T-helper 9 cell (primary cell): ENCODE data around the gene SRD5A2.
"Not testable (repeated sequence)": the region's sequence is repeated elsewhere in the genome, so short reads cannot be mapped to it uniquely, and the experiment has no call there.

Source experiments
- DNase-seq: peaks from one replicate; pipeline ENCODE4 v3.0.0-alpha.2; 2020

The SRD5A2 gene

GRCh38 chr2:31531101-31531500 lies 49.6 kb downstream of the SRD5A2 start:
- no peak for DNase-seq

- DNase-seq = no peak
Measured at GRCh38 chr2:31529256-31529655, 51.5 kb downstream of the SRD5A2 start.

DNA sequence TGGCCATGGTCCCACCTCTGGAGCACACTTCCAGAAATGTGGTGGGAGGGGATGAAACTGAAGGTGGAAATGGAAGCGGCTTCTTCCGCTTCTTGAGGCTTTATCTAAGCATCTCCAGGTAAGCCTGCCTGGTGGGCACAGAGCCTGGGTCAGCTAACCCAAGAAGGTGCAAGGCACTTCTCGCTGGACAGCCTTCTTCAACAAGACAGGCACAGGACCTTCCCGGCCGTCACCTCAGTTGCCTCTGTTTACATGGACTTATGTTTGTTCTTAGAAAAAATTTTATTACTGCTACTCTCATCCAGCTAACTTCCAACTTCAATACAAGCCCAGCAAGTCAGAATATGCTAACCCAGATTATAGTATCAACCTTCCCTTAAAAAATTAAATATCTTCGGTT lies 51.9 kb downstream of the SRD5A2 start:
- DNase-seq = no peak

- no peak for DNase-seq
Measured at GRCh38 chr2:31526946-31527732, 53.6 kb downstream of the SRD5A2 start.

GRCh38 chr2:31525876-31526275 lies 54.9 kb downstream of the SRD5A2 start:
- DNase-seq = no peak

DNA sequence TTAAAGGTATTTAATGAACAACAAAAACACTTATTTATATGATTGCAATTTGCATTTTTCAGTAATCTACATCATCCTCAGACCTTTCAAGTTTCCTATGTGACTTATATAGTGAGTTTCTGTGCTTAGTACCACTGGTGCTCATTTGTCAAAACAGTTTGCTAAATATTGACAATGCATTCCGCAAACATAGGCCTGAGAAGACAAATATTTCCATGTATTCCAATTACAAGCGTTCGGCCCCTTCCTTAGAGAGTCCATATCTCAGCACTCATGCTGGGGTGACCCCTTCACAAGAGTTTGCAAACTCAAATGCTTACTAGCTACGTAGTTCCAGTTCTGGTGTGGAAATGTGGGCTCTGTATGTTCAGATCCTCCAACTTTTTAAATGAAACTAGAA lies 56.1 kb downstream of the SRD5A2 start:
- no peak for DNase-seq

GRCh38 chr2:31523871-31524492 lies 56.8 kb downstream of the SRD5A2 start:
- DNase-seq = peak; percentile 51

GRCh38 chr2:31522786-31523185 lies 58.0 kb downstream of the SRD5A2 start:
- DNase-seq = no peak

DNA sequence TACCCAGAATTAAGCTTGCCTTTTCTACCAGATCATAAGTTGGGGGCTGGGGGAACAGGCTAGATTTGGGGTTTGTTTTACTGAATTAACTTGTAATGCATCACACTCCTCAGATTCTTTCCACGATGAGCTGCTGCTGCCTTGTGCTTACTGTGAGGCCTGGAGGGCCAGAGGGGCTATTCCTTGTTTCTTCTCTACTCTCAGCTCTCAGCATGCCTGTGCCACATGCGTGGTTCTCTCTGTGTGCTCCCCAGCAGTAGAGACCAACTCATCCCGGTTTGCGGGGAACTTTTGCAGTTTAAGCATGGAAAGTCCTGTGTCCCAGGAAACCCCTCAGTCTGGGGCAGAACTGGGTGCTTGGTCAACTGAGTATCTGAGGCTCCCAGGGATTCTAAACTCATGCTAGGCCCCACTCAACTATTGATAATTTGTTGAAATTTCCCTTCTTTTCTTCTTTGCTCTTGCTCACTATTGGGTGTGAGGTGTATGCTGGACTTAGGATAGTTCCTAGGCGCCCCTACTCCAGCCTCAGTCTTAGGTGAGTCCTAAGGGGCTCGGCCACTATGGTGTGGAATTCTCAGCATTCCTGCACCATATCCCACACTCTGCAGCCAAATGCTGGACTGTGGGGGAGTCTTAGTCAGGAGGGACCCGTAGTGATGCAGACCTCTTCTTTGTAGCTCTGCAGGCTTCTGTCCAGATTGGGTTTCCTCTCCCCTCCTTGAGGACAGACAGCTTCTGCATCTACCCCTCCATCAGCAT lies 63.1 kb downstream of the SRD5A2 start:
- DNase-seq = no peak

DNA sequence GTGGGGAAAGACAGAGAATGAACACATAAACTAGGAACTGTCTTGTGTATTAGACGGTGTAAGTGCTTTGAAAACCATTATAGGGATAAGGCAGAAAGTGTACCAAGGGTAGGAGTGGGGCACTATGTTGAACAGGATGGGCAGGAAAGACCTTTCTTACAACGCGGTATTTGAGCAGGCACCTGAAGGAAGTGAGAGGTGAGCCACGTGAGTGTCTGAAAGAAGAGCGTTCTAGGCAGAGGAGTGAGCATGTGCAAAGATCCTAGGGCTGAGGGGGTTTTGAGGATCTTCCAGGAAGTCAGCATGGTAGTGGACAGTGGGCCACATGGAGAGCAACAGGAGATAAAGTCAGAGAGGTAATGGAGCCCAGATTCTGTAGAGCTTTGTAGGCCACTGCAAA lies 65.2 kb downstream of the SRD5A2 start:
- no peak for DNase-seq

DNA sequence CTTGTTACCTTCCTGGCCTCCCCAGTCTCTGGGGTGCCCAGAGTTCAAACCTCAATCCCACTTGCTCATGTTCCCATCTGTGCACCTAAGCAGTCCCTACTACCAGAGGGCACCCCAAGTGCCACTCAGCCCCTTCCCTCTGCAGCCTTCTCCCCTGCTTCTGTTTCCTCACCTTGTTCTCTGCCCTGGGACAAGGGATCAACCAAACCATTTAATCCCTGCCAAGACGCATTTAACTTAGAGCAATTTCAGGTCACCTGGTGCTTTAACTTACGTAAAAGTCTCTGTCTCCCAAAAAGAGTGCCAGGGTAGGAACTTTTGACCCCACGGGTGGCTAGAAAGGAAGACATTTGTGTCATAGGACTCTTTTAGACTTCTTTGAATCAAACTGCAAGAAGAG lies 67.2 kb downstream of the SRD5A2 start:
- no peak for DNase-seq

- DNase-seq = no peak
Measured at GRCh38 chr2:31511376-31511775, 69.4 kb downstream of the SRD5A2 start.

DNA sequence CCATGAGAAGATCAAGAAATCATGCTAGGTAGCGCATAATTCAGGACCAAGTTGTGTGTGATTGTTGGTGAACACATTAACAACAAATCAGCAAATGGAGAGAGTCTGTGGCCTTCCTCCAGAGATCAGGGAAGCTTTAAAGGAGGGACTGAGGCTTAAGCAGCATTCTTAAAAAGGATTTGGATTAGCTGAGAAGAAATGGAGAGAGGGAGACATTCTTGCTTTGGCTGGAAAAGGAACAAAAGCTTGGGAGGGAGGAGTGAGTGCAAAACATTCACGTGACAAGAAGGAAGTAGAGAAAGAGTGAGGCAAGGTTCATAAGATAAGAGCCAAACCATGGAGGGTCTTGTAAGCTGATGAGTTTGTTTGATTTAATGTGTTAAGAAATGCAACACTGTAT lies 75.6 kb downstream of the SRD5A2 start:
- DNase-seq = no peak

DNA sequence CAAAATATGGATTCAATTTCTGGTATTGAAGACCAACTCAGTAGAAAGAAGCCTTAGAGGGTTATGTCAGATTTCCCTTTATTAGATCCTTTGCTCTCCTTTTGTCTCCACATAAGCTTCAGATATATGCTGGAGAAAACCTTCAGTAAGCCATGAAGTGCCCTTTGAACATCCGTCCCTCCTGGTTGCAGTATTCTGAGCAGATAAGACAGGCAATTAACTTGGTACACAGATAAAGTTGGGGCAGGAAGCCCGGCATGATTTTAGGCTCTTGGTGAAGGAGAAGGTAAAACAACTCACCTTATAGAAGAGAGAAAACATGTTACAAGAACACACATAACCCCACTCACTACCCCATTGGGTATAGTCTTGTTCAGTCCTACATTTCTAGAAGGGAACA lies 76.4 kb downstream of the SRD5A2 start:
- DNase-seq = no peak

DNA sequence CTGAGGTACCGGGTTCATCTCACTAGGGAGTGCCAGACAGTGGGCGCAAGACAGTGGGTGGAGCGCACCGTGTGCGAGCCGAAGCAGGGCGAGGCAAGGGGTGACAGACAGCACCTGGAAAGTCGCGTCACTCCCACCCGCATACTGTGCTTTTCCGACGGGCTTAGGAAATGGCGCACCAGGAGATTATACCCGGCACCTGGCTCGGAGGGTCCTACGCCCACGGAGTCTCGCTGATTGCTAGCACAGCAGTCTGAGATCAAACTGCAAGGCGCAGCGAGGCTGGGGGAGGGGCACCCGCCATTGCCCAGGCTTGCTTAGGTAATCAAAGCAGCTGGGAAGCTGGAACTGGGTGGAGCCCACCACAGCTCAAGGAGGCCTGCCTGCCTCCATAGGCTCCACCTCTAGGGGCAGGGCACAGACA lies 84.3 kb downstream of the SRD5A2 start:
- DNase-seq = not testable (repeated sequence)

DNA sequence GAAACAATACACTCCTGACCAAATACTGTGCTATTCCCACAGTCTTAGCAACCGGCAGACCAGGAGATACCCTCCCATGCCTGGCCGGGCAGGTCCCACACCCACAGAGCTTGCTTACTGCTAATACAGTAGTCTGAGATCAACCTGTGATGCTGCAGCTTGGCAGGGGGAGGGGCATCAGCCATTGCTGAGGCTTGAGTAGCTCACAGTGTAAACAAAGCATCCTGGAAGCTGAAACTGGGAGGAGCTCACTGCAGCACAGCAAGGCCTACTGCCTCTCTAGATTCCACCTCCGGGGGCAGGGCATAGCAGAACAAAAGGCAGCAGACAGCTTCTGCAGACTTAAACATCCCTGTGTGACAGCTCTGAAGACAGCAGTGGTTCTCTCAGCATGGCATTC lies 91.4 kb downstream of the SRD5A2 start:
- not testable (repeated sequence) for DNase-seq

- DNase-seq = no peak
Measured at GRCh38 chr2:31483246-31483645, 97.5 kb downstream of the SRD5A2 start.

DNA sequence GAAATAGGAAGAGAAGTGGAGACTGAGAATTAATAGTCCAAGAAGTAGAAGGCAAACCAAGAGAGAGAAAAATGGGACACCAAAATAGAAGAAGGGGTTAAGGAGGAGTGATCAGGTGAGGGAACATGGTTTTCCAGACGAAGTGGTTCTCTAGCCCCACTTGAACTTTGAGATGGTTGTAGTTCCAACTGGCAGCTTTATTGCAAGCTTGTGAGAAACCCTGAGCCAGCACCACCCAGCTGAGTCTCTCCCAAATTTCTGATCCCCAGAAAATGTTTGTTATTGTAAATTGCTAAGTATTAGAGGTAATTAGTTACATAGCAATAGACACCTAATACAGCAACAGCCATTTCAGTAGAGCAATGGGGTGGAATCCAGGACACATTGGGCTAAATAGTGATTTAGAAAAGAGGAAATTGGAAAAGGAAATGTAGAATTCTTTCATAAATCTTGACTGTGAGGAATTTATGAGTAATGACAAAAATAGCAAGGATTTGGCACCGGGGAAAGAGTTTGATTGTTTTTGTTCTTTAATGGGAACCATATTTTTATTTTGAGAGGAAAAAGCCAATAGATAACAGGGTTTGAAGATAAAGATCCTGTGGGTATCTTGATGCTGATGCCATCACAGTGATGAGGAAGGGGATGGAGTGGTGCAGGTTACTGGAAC lies 104.1 kb downstream of the SRD5A2 start:
- no peak for DNase-seq

DNA sequence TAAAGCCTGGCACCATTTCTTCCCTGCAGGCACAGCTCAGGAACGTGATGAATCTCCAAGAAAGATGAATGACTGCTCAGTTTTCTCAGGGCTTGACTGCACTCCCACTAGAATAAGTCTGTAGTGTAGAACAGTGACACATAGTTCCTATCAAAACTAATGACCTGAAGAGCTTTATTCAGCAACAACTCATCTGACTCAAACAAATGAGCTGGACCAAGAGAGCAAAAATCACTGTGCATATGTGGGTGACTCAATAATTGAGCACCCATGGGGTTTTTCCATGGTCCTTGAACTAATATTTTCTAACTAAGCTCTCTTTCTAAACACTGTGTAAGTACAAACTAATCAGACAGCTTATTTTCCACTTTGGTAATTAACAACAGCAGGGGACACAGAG lies 105.0 kb downstream of the SRD5A2 start:
- no peak for DNase-seq

- no peak for DNase-seq
Measured at GRCh38 chr2:31474296-31474695, 106.4 kb downstream of the SRD5A2 start.
